ENCODE measurements around the gene PGGT1B. TPM values are rescaled to one million over a fixed set of nuclear protein-coding genes. Genes with fewer than 3 reads are reported as not detected.

The PGGT1B gene
- total RNA-seq, 1 donor from 2014 or later: 47.5 TPM

GRCh38 chr5:115271295-115272050, 8.8 kb upstream of the PGGT1B start:
- intact Hi-C loops (cut with DNase I): no loop called here
- DNase-seq (no peak), ATAC-seq (no peak)
- H3K9me3 ChIP-seq: no peaks in the 10 kb centered on the region
- H3K4me3 ChIP-seq: no peak overlapping the region
- peaks cover 14% of the 10 kb centered on the region for H3K36me3 ChIP-seq
- TF ChIP-seq, protein P1, sequence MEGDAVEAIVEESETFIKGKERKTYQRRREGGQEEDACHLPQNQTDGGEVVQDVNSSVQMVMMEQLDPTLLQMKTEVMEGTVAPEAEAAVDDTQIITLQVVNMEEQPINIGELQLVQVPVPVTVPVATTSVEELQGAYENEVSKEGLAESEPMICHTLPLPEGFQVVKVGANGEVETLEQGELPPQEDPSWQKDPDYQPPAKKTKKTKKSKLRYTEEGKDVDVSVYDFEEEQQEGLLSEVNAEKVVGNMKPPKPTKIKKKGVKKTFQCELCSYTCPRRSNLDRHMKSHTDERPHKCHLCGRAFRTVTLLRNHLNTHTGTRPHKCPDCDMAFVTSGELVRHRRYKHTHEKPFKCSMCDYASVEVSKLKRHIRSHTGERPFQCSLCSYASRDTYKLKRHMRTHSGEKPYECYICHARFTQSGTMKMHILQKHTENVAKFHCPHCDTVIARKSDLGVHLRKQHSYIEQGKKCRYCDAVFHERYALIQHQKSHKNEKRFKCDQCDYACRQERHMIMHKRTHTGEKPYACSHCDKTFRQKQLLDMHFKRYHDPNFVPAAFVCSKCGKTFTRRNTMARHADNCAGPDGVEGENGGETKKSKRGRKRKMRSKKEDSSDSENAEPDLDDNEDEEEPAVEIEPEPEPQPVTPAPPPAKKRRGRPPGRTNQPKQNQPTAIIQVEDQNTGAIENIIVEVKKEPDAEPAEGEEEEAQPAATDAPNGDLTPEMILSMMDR (IDR thresholded peaks at IDR 0.05): no peak
- no peaks in the 10 kb centered on the region for H3K27me3 ChIP-seq (ENCODE audit: low read depth)
- no peaks in the 10 kb centered on the region for H3K4me1 ChIP-seq
- H3K27ac ChIP-seq: no peak overlapping the region

DNA sequence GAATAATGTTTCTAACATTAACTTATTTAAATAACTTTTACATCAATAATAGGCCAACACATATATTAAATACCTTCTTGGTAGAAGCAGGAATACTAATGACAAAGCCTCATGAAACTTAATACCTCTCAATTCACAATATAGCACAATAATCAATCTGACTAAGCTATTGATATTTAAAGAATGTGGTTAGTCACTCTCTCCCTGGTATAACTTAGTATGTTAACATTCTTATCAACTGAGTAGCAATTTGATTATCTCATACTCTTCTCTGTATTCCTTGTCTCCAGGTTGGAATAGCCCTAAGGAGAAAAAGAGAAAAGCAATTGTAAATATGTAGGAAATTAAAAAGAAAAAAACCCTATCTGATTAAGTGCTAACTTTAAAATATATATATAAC, 4.9 kb upstream of the PGGT1B start:
- ATAC-seq (no peak), DNase-seq (no peak)
- Histone ChIP-seq H3K4me3 (no peak overlapping the region), H3K27ac (no peak overlapping the region), H3K36me3 (no peaks in the 10 kb centered on the region), H3K9me3 (no peaks in the 10 kb centered on the region), H3K4me1 (peaks cover 6% of the 10 kb centered on the region), H3K27me3 (ENCODE audit: low read depth) (no peaks in the 10 kb centered on the region)
- intact Hi-C loops (cut with DNase I): no loop called here
- TF ChIP-seq, protein P1 (IDR thresholded peaks at IDR 0.05): no peak

- ATAC-seq (no peak), DNase-seq (no peak)
- intact Hi-C loops (cut with DNase I): no loop called here
- no peak overlapping the region for H3K4me3 ChIP-seq
- H3K9me3 ChIP-seq: no peaks in the 10 kb centered on the region
- peaks cover 23% of the 10 kb centered on the region for H3K4me1 ChIP-seq
- TF ChIP-seq, protein P1 (IDR thresholded peaks at IDR 0.05): no peak
- H3K27ac ChIP-seq: no peak overlapping the region
- no peaks in the 10 kb centered on the region for H3K36me3 ChIP-seq
- no peaks in the 10 kb centered on the region for H3K27me3 ChIP-seq (ENCODE audit: low read depth)
These were observed 2.5 kb upstream of the PGGT1B start for GRCh38 chr5:115265220-115265619.

- no peak for ATAC-seq
- H3K27ac ChIP-seq: no peak overlapping the region
- peaks cover 23% of the 10 kb centered on the region for H3K4me1 ChIP-seq
- intact Hi-C loops (cut with DNase I): no loop called here
- no peak overlapping the region for H3K4me3 ChIP-seq
- no peaks in the 10 kb centered on the region for H3K36me3 ChIP-seq
- no peaks in the 10 kb centered on the region for H3K27me3 ChIP-seq (ENCODE audit: low read depth)
- no peak for DNase-seq
- H3K9me3 ChIP-seq: no peaks in the 10 kb centered on the region
- TF ChIP-seq, protein P1 (IDR thresholded peaks at IDR 0.05): no peak
These were observed 2.1 kb upstream of the PGGT1B start for GRCh38 chr5:115264786-115265185.

GRCh38 chr5:115263078-115263380, 352 bp upstream of the PGGT1B start:
- ATAC-seq (no peak), DNase-seq (no peak)
- H3K4me1 ChIP-seq: peaks cover 31% of the 10 kb centered on the region
- intact Hi-C loops (cut with DNase I): no loop called here
- H3K27ac ChIP-seq: peak overlapping the region; percentile 91
- TF ChIP-seq, protein P1 (IDR thresholded peaks at IDR 0.05): no peak
- H3K4me3 ChIP-seq: peak overlapping the region; percentile 88
- H3K9me3 ChIP-seq: no peaks in the 10 kb centered on the region
- H3K36me3 ChIP-seq: no peaks in the 10 kb centered on the region
- H3K27me3 ChIP-seq (ENCODE audit: low read depth): no peaks in the 10 kb centered on the region

Data from lower lobe of right lung (tissue), 2 donors.